Esophagus muscularis mucosa (tissue), 4 donors: ENCODE results near the gene DGAT2. TPM values are rescaled to one million over a fixed set of nuclear protein-coding genes. Genes with fewer than 3 reads are reported as not detected.

Source experiments
- DNase-seq: peaks from one replicate; pipeline ENCODE4 v3.0.0-alpha.2; 2017; ENCODE audit errors: extremely low spot score
- H3K27ac ChIP-seq, 4 donors: fragments of 200-600 bp; sonication (generic); replicated peaks in 1 of 4; 1 replicate in 3 of 4; 2 replicates in 1 of 4; pipeline ENCODE4 v1.5.1; 2016 to 2019; ENCODE audit warnings: mild to moderate bottlenecking in 1 of 4
- H3K27me3 ChIP-seq, 4 donors: fragments of 200-600 bp; sonication (generic); one replicate each; pipeline versions ENCODE4 v1.5.1 to v1.6.0; 2016 to 2019
- H3K36me3 ChIP-seq, 4 donors: fragments of 200-600 bp; sonication (generic); one replicate each; pipeline ENCODE4 v1.5.1; 2016 to 2019
- H3K4me1 ChIP-seq, 4 donors: fragments of 200-600 bp; sonication (generic); one replicate each; pipeline ENCODE4 v1.5.1; 2016 to 2019
- H3K4me3 ChIP-seq, 4 donors: fragments of 200-600 bp; sonication (generic); 1 replicate in 2 of 4; 2 replicates in 2 of 4; pipeline ENCODE4 v1.5.1; 2016 to 2019; ENCODE audit warnings: mild to moderate bottlenecking in 4 of 4, moderate library complexity in 1 of 4
- H3K9me3 ChIP-seq, 4 donors: fragments of 200-600 bp; sonication (generic); 1 replicate in 3 of 4; 2 replicates in 1 of 4; pipeline ENCODE4 v1.5.1; 2016 to 2019
- CTCF ChIP-seq, 3 experiments: fragments of 200-600 bp in 2 of 3; fragments of 450-650 bp in 1 of 3; sonication (generic) in 2 of 3; IDR thresholded peaks; one replicate each; pipeline ENCODE4 v1.5.1; 2017 to 2019; ENCODE audit warnings: antibody characterized with exemption in 3 of 3, mild to moderate bottlenecking in 2 of 3, moderate library complexity in 1 of 3
- EP300 ChIP-seq: sonication (generic); formaldehyde crosslinking; IDR thresholded peaks from one replicate; pipeline ENCODE4 v1.6.1; 2017; ENCODE audit warnings: antibody characterized with exemption
- POLR2A ChIP-seq: fragments of 450-650 bp; IDR thresholded peaks from one replicate; pipeline ENCODE4 v1.6.1; 2017; ENCODE audit warnings: antibody characterized with exemption, moderate library complexity, mild to moderate bottlenecking, low read depth
- POLR2AphosphoS5 ChIP-seq, 2 donors: sonication (generic); formaldehyde crosslinking; IDR thresholded peaks; one replicate each; pipeline ENCODE4 v1.6.1; 2017; ENCODE audit warnings: antibody characterized with exemption in 2 of 2
- WGBS: methylation state at CpG from one replicate; pipeline ENCODE4 v1.1.5; 2018; 5-methylcytosine and 5-hydroxymethylcytosine counted together
- intact Hi-C: fragments of 100-400 bp; cut with DNase I; formaldehyde crosslinking; loops from one replicate; pipeline ENCODE4 v1.15.1; 2023
- total RNA-seq, 4 donors: library from RNA; depleted of rRNA; stranded (reverse); fragments of >200 nt; gene quantifications; one replicate each; pipeline versions ENCODE4 v1.1.0 to v1.2.1, GENCODE V29; 2016

DGAT2 gene
- total RNA-seq, 4 donors from 2014 or later: 0.83 to 6.5 (median 2.0) TPM

DNA sequence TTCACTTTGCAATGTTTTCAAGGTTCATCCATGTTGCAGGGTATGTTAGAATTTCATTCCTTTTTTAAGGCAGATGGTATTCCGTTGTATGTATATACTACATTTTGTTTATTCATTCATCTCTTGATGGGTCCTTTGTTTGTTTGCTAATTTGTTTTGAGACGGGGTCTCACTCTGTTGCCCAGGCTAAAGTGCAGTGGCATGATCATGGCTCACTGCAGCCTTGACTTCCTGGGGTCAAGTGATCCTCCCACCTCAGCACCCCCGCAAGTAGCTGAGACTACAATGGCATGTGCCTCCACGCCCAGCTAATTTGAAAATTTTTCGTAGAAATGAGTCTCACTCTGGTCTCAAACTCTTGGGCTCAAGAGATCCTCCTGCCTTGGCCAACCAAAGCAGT lies 52.6 kb downstream of the DGAT2 start:
- no peak for DNase-seq
- H3K27me3 ChIP-seq: no peaks in the 10 kb centered on the region
- no peak overlapping the region for H3K27ac ChIP-seq
- no peaks in the 10 kb centered on the region for H3K36me3 ChIP-seq
- no peaks in the 10 kb centered on the region for H3K9me3 ChIP-seq
- WGBS: 97% methylated on average over 5 of the region's 5 CpGs
- no peak for TF ChIP-seq CTCF (IDR thresholded peaks at IDR 0.05)
- TF ChIP-seq POLR2AphosphoS5 (IDR thresholded peaks at IDR 0.05): no peak
- TF ChIP-seq EP300: no peak
- no peak for TF ChIP-seq POLR2A
- intact Hi-C loops: no loop called here
- no peak overlapping the region for H3K4me3 ChIP-seq
- peaks cover 29 to 88% (median 78%) of the 10 kb centered on the region in 4 donors for H3K4me1 ChIP-seq

- TF ChIP-seq EP300: no peak
- TF ChIP-seq POLR2AphosphoS5 (IDR thresholded peaks at IDR 0.05): no peak
- no peak for TF ChIP-seq POLR2A
- no peak for TF ChIP-seq CTCF (IDR thresholded peaks at IDR 0.05)
- WGBS: 49% methylated on average over 3 of the region's 3 CpGs
- intact Hi-C loops: no loop called here
- peak overlapping the region in 3 of 4 donors; percentile 18 to 86 (median 20) for H3K27ac ChIP-seq
- H3K27me3 ChIP-seq: no peaks in the 10 kb centered on the region
- DNase-seq: no peak
- no peak overlapping the region for H3K4me3 ChIP-seq
- H3K36me3 ChIP-seq: no peaks in the 10 kb centered on the region
- H3K4me1 ChIP-seq: peaks cover 25 to 88% (median 78%) of the 10 kb centered on the region in 4 donors
- H3K9me3 ChIP-seq: no peaks in the 10 kb centered on the region
Observed at GRCh38 chr11:75822541-75822940, 54.0 kb downstream of the DGAT2 start.

- 100% methylated on average over 3 of the region's 4 CpGs for WGBS
- Histone ChIP-seq H3K36me3 (no peaks in the 10 kb centered on the region), H3K9me3 (no peaks in the 10 kb centered on the region), H3K4me1 (peaks cover 26 to 88% (median 79%) of the 10 kb centered on the region in 4 donors), H3K4me3 (no peak overlapping the region), H3K27ac (peak overlapping the region in 3 of 4 donors; percentile 18 to 86 (median 20)), H3K27me3 (no peaks in the 10 kb centered on the region)
- intact Hi-C loops: no loop called here
- DNase-seq: no peak
- no peak for TF ChIP-seq CTCF (IDR thresholded peaks at IDR 0.05)
Observed at GRCh38 chr11:75823415-75823814, 54.8 kb downstream of the DGAT2 start.

DNA sequence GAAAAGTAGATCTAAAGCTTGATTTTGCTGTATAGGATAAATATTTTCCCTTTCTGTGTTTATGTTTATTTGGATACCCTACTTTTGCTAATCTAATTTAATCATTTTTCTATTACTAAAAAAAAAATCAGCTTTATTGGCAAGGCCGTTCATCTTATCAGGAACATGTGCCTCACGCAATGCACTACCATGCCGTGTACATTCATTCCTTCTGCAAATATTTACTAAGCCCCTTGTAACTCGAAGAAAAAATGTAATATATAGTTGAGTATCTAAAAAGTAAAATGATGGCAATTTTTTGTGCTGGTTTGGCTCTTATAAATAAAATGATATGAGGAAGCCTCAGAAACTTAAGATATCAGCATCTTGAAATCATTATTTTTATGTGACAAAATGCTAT lies 55.4 kb downstream of the DGAT2 start:
- H3K27me3 ChIP-seq: no peaks in the 10 kb centered on the region
- peaks cover 26 to 91% (median 76%) of the 10 kb centered on the region in 4 donors for H3K4me1 ChIP-seq
- DNase-seq: no peak
- no peak overlapping the region for H3K4me3 ChIP-seq
- 69% methylated on average over 4 of the region's 4 CpGs for WGBS
- H3K27ac ChIP-seq: peak overlapping the region in 2 of 4 donors; percentile 86 to 89
- TF ChIP-seq EP300 (no peak), CTCF (IDR thresholded peaks at IDR 0.05) (no peak), POLR2A (no peak), POLR2AphosphoS5 (IDR thresholded peaks at IDR 0.05) (no peak)
- no peaks in the 10 kb centered on the region for H3K36me3 ChIP-seq
- no peaks in the 10 kb centered on the region for H3K9me3 ChIP-seq
- intact Hi-C loops: no loop called here
